GM23338 (cell line): ENCODE measurements around the gene WBP2NL. TPM values are rescaled to one million over a fixed set of nuclear protein-coding genes. Genes with fewer than 3 reads are reported as not detected.

Source experiments
- ATAC-seq: fragments of 200-7000 bp; cut with Tn5 transposase; 3 replicates; pipeline ENCODE4 v1.9.1; 2020
- DNase-seq: peaks from one replicate; pipeline ENCODE4 v3.0.0-alpha.2; 2015; ENCODE audit warnings: low spot score
- H2AFZ ChIP-seq: fragments of 200-600 bp; sonication (generic); 2 replicates; pipeline ENCODE4 v1.8.0; 2016; ENCODE audit warnings: antibody characterized with exemption, mild to moderate bottlenecking, moderate library complexity
- H3F3A ChIP-seq: fragments of 200-600 bp; sonication (generic); replicated peaks from 2 replicates; pipeline ENCODE4 v1.8.0; 2017; ENCODE audit warnings: antibody characterized with exemption, mixed run types, low read depth
- H3K27ac ChIP-seq: fragments of 200-600 bp; sonication (generic); 2 replicates; pipeline ENCODE4 v1.6.1; 2016; ENCODE audit warnings: low read depth
- H3K27me3 ChIP-seq: fragments of 200-600 bp; sonication (generic); 2 replicates; pipeline ENCODE4 v1.8.0; 2016; ENCODE audit warnings: mild to moderate bottlenecking, mixed run types, moderate library complexity; ENCODE audit not compliant: insufficient read depth
- H3K36me3 ChIP-seq: fragments of 200-600 bp; sonication (generic); 2 replicates; pipeline ENCODE4 v1.8.0; 2016; ENCODE audit warnings: mild to moderate bottlenecking; ENCODE audit not compliant: insufficient read depth
- H3K4me1 ChIP-seq: fragments of 200-600 bp; sonication (generic); 2 replicates; pipeline ENCODE4 v1.8.0; 2016; ENCODE audit warnings: mild to moderate bottlenecking, moderate library complexity; ENCODE audit not compliant: insufficient read depth
- H3K4me2 ChIP-seq: fragments of 200-600 bp; sonication (generic); 2 replicates; pipeline ENCODE4 v1.7.1; 2017; ENCODE audit warnings: mixed run types
- H3K4me3 ChIP-seq: fragments of 200-600 bp; sonication (generic); 2 replicates; pipeline ENCODE4 v1.6.1; 2016; ENCODE audit warnings: mixed run types
- H3K79me2 ChIP-seq: fragments of 200-600 bp; sonication (generic); replicated peaks from 2 replicates; pipeline ENCODE4 v1.8.0; 2017; ENCODE audit warnings: mild to moderate bottlenecking; ENCODE audit not compliant: insufficient read depth
- H3K9me2 ChIP-seq: fragments of 200-600 bp; sonication (generic); 2 replicates; pipeline ENCODE4 v1.8.0; 2017; ENCODE audit not compliant: insufficient read depth
- H4K20me1 ChIP-seq: fragments of 200-600 bp; sonication (generic); replicated peaks from 2 replicates; pipeline ENCODE4 v1.8.0; 2017; ENCODE audit warnings: mild to moderate bottlenecking; ENCODE audit not compliant: insufficient read depth
- H3K27ac Mint-ChIP-seq: 2 replicates; pipeline ENCODE4 v1.8.0; 2020; ENCODE audit warnings: inconsistent platforms, mild to moderate bottlenecking, moderate library complexity, mixed read lengths
- H3K27me3 Mint-ChIP-seq: 3 replicates; pipeline ENCODE4 v1.8.0; 2022; ENCODE audit warnings: low read depth, mild to moderate bottlenecking, moderate library complexity, mixed read lengths, inconsistent platforms; ENCODE audit not compliant: insufficient read depth, poor library complexity
- H3K36me3 Mint-ChIP-seq: 3 replicates; pipeline ENCODE4 v1.8.0; 2021; ENCODE audit warnings: low read depth, mild to moderate bottlenecking, inconsistent platforms, moderate library complexity, mixed read lengths
- H3K4me1 Mint-ChIP-seq: 3 replicates; pipeline ENCODE4 v1.8.0; 2020; ENCODE audit warnings: mild to moderate bottlenecking, inconsistent platforms, mixed read lengths
- H3K4me3 Mint-ChIP-seq: 3 replicates; pipeline ENCODE4 v1.8.0; 2021; ENCODE audit warnings: moderate library complexity, mild to moderate bottlenecking, inconsistent platforms, mixed read lengths
- H3K9me3 Mint-ChIP-seq: 3 replicates; pipeline ENCODE4 v1.8.0; 2020; ENCODE audit warnings: moderate library complexity, mild to moderate bottlenecking, inconsistent platforms, mixed read lengths
- CREB1 ChIP-seq: fragments of 250-450 bp; sonication (Bioruptor Pico); IDR thresholded peaks from 2 replicates; pipeline ENCODE4 v1.5.0; 2020; ENCODE audit warnings: low read depth, mild to moderate bottlenecking, moderate library complexity
- CTCF ChIP-seq, 2 experiments: fragments of 200-600 bp in 1 of 2; sonication (generic) in 1 of 2; conservative IDR thresholded peaks; 2 replicates each; pipeline versions ENCODE4 v1.5.1 to v1.6.1; 2016 to 2017; ENCODE audit warnings: antibody characterized with exemption in 2 of 2, low read depth in 2 of 2, mild to moderate bottlenecking in 2 of 2, moderate library complexity in 1 of 2
- ETS1 ChIP-seq: IDR thresholded peaks from 2 replicates; pipeline ENCODE4 v1.6.1; 2016; ENCODE audit warnings: antibody characterized with exemption
- EZH2 ChIP-seq: fragments of 200-600 bp; sonication (generic); IDR thresholded peaks from one replicate; pipeline ENCODE4 v1.8.0; 2017; ENCODE audit warnings: antibody characterized with exemption, mild to moderate bottlenecking, low read depth; ENCODE audit not compliant: unreplicated experiment
- EZH2phosphoT487 ChIP-seq: fragments of 200-600 bp; sonication (generic); IDR thresholded peaks from one replicate; pipeline ENCODE4 v1.8.1; 2018; ENCODE audit warnings: antibody characterized with exemption; ENCODE audit not compliant: unreplicated experiment
- JUNB ChIP-seq: IDR thresholded peaks from one replicate; pipeline ENCODE4 v1.6.1; 2016; ENCODE audit warnings: antibody characterized with exemption; ENCODE audit not compliant: unreplicated experiment
- NANOG ChIP-seq: IDR thresholded peaks from 2 replicates; pipeline ENCODE4 v1.6.1; 2016; ENCODE audit warnings: antibody characterized with exemption, borderline replicate concordance
- POLR2AphosphoS5 ChIP-seq: IDR thresholded peaks from 2 replicates; pipeline ENCODE4 v1.6.1; 2016; ENCODE audit warnings: antibody characterized with exemption, low read depth
- REST ChIP-seq: IDR thresholded peaks from one replicate; pipeline ENCODE4 v1.6.1; 2018; ENCODE audit warnings: antibody characterized with exemption; ENCODE audit not compliant: unreplicated experiment
- STAT1 ChIP-seq: IDR thresholded peaks from one replicate; pipeline ENCODE4 v1.6.1; 2016; ENCODE audit warnings: antibody characterized with exemption; ENCODE audit not compliant: unreplicated experiment
- ZNF114 ChIP-seq: fragments of 250-450 bp; sonication (Bioruptor Pico); IDR thresholded peaks from 2 replicates; pipeline ENCODE4 v1.5.0; 2020; ENCODE audit warnings: mild to moderate bottlenecking, moderate library complexity
- ZNF331 ChIP-seq: fragments of 250-450 bp; sonication (Bioruptor Pico); IDR thresholded peaks from 2 replicates; pipeline ENCODE4 v1.5.0; 2020; ENCODE audit warnings: low read depth, mild to moderate bottlenecking, moderate library complexity
- ZNF462 ChIP-seq: fragments of 250-450 bp; sonication (Bioruptor Pico); IDR thresholded peaks from 2 replicates; pipeline ENCODE4 v1.5.0; 2020; ENCODE audit warnings: mild to moderate bottlenecking, moderate library complexity
- polyA plus RNA-seq: library from polyadenylated mRNA; unstranded; fragments of >200 nt; fragmentation: Nextera tagmentation; extraction: Ambion mirVana; gene quantifications from 2 replicates; pipeline ENCODE4 v1.2.1, GENCODE V29; 2016
- total RNA-seq: library from RNA; depleted of rRNA; stranded (reverse); fragments of >200 nt; shearing (Covaris generic); gene quantifications from 2 replicates; pipeline ENCODE4 v1.2.3, GENCODE V29; 2014

Gene WBP2NL
- total and polyA plus RNA-seq, 2 experiments from 2014 or later = 0.14 TPM; not detected in 1

GRCh38 chr22:42064629-42065028 lies 66.0 kb downstream of the WBP2NL start:
- Histone ChIP-seq H3K27me3 (no peaks in the 10 kb centered on the region), H3K27ac (0 out of 2 replicates have a peak overlapping the region, but pooled peaks have one; percentile 59), H4K20me1 (no peaks in the 10 kb centered on the region), H3K4me3 (peak overlapping the region; percentile 25; the same call in 1 of the 2 replicates), H3K4me1 (peaks cover 11% of the 10 kb centered on the region), H2AFZ (no peak overlapping the region), H3K4me2 (peak overlapping the region; percentile 62), H3K9me2 (no peaks in the 10 kb centered on the region; the same call in 1 of the 2 replicates), H3K36me3 (peaks cover 3% of the 10 kb centered on the region; the same call in 1 of the 2 replicates), H3F3A (peaks cover 2% of the 10 kb centered on the region), H3K79me2 (no peaks in the 10 kb centered on the region)
- no peak for ATAC-seq
- peaks cover 6% of the 10 kb centered on the region; the same call in 2 of the 3 replicates for H3K9me3 Mint-ChIP-seq
- H3K27ac Mint-ChIP-seq = no peak overlapping the region
- no peak for DNase-seq
- TF ChIP-seq POLR2AphosphoS5 (no peak), CREB1 (CRISPR knock-in tag) (no peak), ETS1 (no peak), EZH2 (no peak), ZNF331 (CRISPR knock-in tag) (no peak), NANOG (no peak), ZNF114 (CRISPR knock-in tag) (no peak), EZH2phosphoT487 (no peak), JUNB (no peak), STAT1 (no peak), ZNF462 (no peak), REST (no peak), CTCF (conservative IDR thresholded peaks at IDR 0.05; ENCODE audit: low read depth in 2 of 2) (no peak)
- peaks cover 13% of the 10 kb centered on the region for H3K4me1 Mint-ChIP-seq
- H3K4me3 Mint-ChIP-seq = no peak overlapping the region; the same call in 2 of the 3 replicates
- H3K27me3 Mint-ChIP-seq = peaks cover 12% of the 10 kb centered on the region
- H3K36me3 Mint-ChIP-seq = peaks cover 67% of the 10 kb centered on the region
